K562 (cell line): ENCODE results near the gene RNU1-2. TPM values are rescaled to one million over a fixed set of nuclear protein-coding genes. Genes with fewer than 3 reads are reported as not detected.

Experiments
- ARID3B ChIP-seq: fragments of 250-450 bp; sonication (Bioruptor Pico); IDR thresholded peaks from 2 replicates; pipeline ENCODE4 v1.4.0; 2020; ENCODE audit warnings: borderline replicate concordance
- BCOR ChIP-seq: fragments of 450-650 bp; IDR thresholded peaks from 2 replicates; pipeline ENCODE4 v1.6.1; 2016
- CBX3 ChIP-seq, 2 experiments: IDR thresholded peaks; 1 replicate in 1 of 2; 2 replicates in 1 of 2; pipeline ENCODE4 v1.6.1; 2012; ENCODE audit warnings: inconsistent platforms in 2 of 2, low read length in 2 of 2, borderline replicate concordance in 1 of 2, control low read depth in 1 of 2
- CHD4 ChIP-seq: fragments of 200-600 bp; sonication (generic); IDR thresholded peaks from 3 replicates; pipeline ENCODE4 v1.6.1; 2012; ENCODE audit warnings: low read depth, mild to moderate bottlenecking, mixed read lengths, low read length, inconsistent platforms; ENCODE audit not compliant: insufficient read depth, insufficient replicate concordance, poor library complexity, severe bottlenecking
- CTBP1 ChIP-seq: fragments of 450-650 bp; IDR thresholded peaks from 2 replicates; pipeline ENCODE4 v1.6.1; 2016; ENCODE audit warnings: borderline replicate concordance
- FOXK1 ChIP-seq: sonication (generic); formaldehyde crosslinking; IDR thresholded peaks from 2 replicates; pipeline ENCODE4 v1.8.0; 2022; ENCODE audit warnings: missing genetic modification reagents, mild to moderate bottlenecking, borderline replicate concordance
- HDAC1 ChIP-seq, 2 experiments: fragments of 450-650 bp; IDR thresholded peaks; 2 replicates each; pipeline ENCODE4 v1.6.1; 2016 to 2017; ENCODE audit warnings: inconsistent platforms in 1 of 2, mild to moderate bottlenecking in 1 of 2, moderate library complexity in 1 of 2
- HDAC6 ChIP-seq: IDR thresholded peaks from 2 replicates; pipeline ENCODE4 v1.6.1; 2012; ENCODE audit warnings: low read depth, mild to moderate bottlenecking, control low read depth, inconsistent platforms, low read length, moderate library complexity
- LARP7 ChIP-seq: fragments of 450-650 bp; IDR thresholded peaks from 2 replicates; pipeline ENCODE4 v1.6.1; 2016
- MAX ChIP-seq: sonication (generic); formaldehyde crosslinking; IDR thresholded peaks from 2 replicates; pipeline ENCODE4 v1.9.0; 2022; ENCODE audit warnings: mild to moderate bottlenecking, missing genetic modification reagents
- NFYB ChIP-seq: IDR thresholded peaks from 2 replicates; pipeline ENCODE4 v1.6.1; 2011; ENCODE audit warnings: mild to moderate bottlenecking, moderate library complexity; ENCODE audit not compliant: insufficient read length; ENCODE audit errors: extremely low read depth
- NR1H2 ChIP-seq: sonication (generic); formaldehyde crosslinking; IDR thresholded peaks from 2 replicates; pipeline ENCODE4 v1.4.0; 2020; ENCODE audit warnings: mild to moderate bottlenecking, missing genetic modification reagents
- NR2F6 ChIP-seq: fragments of 450-650 bp; formaldehyde crosslinking; IDR thresholded peaks from 2 replicates; pipeline ENCODE4 v1.4.0; 2020; ENCODE audit warnings: mild to moderate bottlenecking
- RHOXF2B ChIP-seq: fragments of 250-450 bp; sonication (Bioruptor Pico); conservative IDR thresholded peaks from 2 replicates; pipeline ENCODE4 v1.5.1; 2021
- SIN3A ChIP-seq, 2 experiments: fragments of 150-350 bp in 1 of 2; IDR thresholded peaks; 2 replicates each; pipeline ENCODE4 v1.6.1; 2011 to 2016; ENCODE audit warnings: borderline replicate concordance in 2 of 2, low read depth in 2 of 2, low read length in 2 of 2, mild to moderate bottlenecking in 2 of 2, moderate library complexity in 2 of 2; ENCODE audit not compliant: control insufficient read depth in 1 of 2
- SMARCA5 ChIP-seq: fragments of 450-650 bp; IDR thresholded peaks from 2 replicates; pipeline ENCODE4 v1.6.1; 2016
- SMARCB1 ChIP-seq: IDR thresholded peaks from 2 replicates; pipeline ENCODE4 v1.6.1; 2011; ENCODE audit warnings: improper control_type of control experiment, low read depth; ENCODE audit not compliant: insufficient read length
- USF2 ChIP-seq: sonication (generic); formaldehyde crosslinking; IDR thresholded peaks from 2 replicates; pipeline ENCODE4 v1.5.0; 2020; ENCODE audit warnings: missing genetic modification reagents
- ZFPM2 ChIP-seq: fragments of 250-450 bp; sonication (Bioruptor Pico); IDR thresholded peaks from 2 replicates; pipeline ENCODE4 v1.5.1; 2022; ENCODE audit warnings: mild to moderate bottlenecking
- ZNF121 ChIP-seq: sonication (generic); formaldehyde crosslinking; conservative IDR thresholded peaks from 2 replicates; pipeline ENCODE4 v1.8.0; 2022; ENCODE audit warnings: missing genetic modification reagents
- ZNF77 ChIP-seq: fragments of 250-450 bp; sonication (Bioruptor Pico); IDR thresholded peaks from 2 replicates; pipeline ENCODE4 v1.5.0; 2020
- polyA plus RNA-seq, 8 experiments: library from polyadenylated mRNA; depleted of rRNA in 4 of 8; stranded (reverse) in 5 of 8; unstranded in 3 of 8; fragments of >200 nt; fragmentation: Nextera tagmentation in 2 of 8; fragmentation: Illumina TruSeq in 1 of 8; extraction: Ambion mirVana in 2 of 8; extraction: Trizol in 1 of 8; gene quantifications; 2 replicates each; pipeline versions ENCODE4 v1.2.1 to v1.2.3, GENCODE V29; 2011 to 2014; ENCODE audit warnings: inconsistent platforms in 1 of 8, missing spikeins in 1 of 8
- total RNA-seq, 7 experiments: library from RNA; depleted of rRNA in 6 of 7; stranded (reverse); fragments of >200 nt in 6 of 7; fragmentation: Illumina TruSeq in 2 of 7; extraction: Trizol in 2 of 7; gene quantifications; 2 replicates each; pipeline versions ENCODE4 v1.2.1 to v1.2.3, GENCODE V29; 2011 to 2021; ENCODE audit warnings: low replicate concordance in 1 of 7
- TF ChIP-seq, protein P1 (sequence below): fragments of 200-400 bp; formaldehyde crosslinking; IDR thresholded peaks from 2 replicates; pipeline ENCODE4 v1.6.1; 2017; ENCODE audit warnings: mild to moderate bottlenecking, low read depth, low read length, moderate library complexity
- TF ChIP-seq, protein P2 (sequence below): fragments of 450-650 bp; IDR thresholded peaks from one replicate; pipeline ENCODE4 v1.6.1; 2018; ENCODE audit warnings: mild to moderate bottlenecking, moderate library complexity; ENCODE audit not compliant: partially characterized antibody

The RNU1-2 gene
- total and polyA plus RNA-seq, 9 of the 15 experiments (the other 6 are each of a cell fraction or from before 2014, with no cell fraction given): under 0.01 to 32,823 (median 2,538) TPM; not detected in 4

DNA sequence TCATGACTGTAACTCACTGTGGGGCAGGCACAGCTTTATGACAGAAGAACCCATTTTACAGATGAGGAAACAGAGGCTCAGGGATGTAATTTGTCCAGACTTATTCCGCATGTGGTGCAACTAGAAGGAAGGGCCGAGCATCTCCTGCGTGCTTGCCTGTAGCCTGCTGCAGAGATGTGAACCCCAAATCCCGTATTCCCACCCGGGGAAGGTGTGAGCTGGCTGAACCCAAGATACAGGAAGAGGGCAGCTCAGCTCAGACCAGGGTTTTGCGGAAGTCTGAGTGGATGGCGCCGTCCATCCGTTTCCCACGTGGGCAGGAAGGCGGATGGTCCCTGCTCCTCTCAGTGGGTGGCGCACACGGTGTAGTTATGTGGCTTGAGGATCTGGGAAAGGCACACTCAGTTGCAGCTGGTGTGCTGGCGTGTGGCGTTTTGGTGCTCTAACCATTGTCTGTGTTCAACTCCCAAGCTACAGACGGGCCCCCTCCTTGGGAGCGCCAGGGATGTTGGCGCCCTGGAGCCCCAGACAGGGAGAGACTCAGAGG, 27.2 kb downstream of the RNU1-2 start (continued):
- TF ChIP-seq CHD4 (peak; percentile 99), SMARCA5 (peak; percentile 97), SMARCB1 (no peak), ZFPM2 (CRISPR knock-in tag) (no peak), NR2F6 (CRISPR knock-in tag) (no peak), CBX3 (IDR thresholded peaks at IDR 0.05; ENCODE audit: borderline replicate concordance in 1 of 2, low read length in 2 of 2) (peak in 1 of 2 experiments; percentile 86; a peak in 2 of 3 replicates), USF2 (CRISPR knock-in tag) (peak; percentile 55), NR1H2 (CRISPR knock-in tag) (no peak), ZNF77 (CRISPR knock-in tag) (no peak), RHOXF2B (CRISPR knock-in tag) (no peak), MAX (peak; percentile 53; the same call in 1 of the 2 replicates), ARID3B (CRISPR knock-in tag) (no peak), HDAC1 (IDR thresholded peaks at IDR 0.05) (peak in 1 of 2 experiments; percentile 65; a peak in 1 of 4 replicates), LARP7 (no peak), FOXK1 (CRISPR knock-in tag) (no peak), BCOR (peak; percentile 99), SIN3A (IDR thresholded peaks at IDR 0.05; ENCODE audit: borderline replicate concordance in 2 of 2, control insufficient read depth in 1 of 2, low read depth in 2 of 2, low read length in 2 of 2) (no peak), HDAC6 (no peak), NFYB (no peak), ZNF121 (CRISPR knock-in tag) (0 out of 2 replicates have a peak, but pooled peaks have one; percentile 41), CTBP1 (peak; percentile 14; the same call in 1 of the 2 replicates)
- TF ChIP-seq, protein P1, sequence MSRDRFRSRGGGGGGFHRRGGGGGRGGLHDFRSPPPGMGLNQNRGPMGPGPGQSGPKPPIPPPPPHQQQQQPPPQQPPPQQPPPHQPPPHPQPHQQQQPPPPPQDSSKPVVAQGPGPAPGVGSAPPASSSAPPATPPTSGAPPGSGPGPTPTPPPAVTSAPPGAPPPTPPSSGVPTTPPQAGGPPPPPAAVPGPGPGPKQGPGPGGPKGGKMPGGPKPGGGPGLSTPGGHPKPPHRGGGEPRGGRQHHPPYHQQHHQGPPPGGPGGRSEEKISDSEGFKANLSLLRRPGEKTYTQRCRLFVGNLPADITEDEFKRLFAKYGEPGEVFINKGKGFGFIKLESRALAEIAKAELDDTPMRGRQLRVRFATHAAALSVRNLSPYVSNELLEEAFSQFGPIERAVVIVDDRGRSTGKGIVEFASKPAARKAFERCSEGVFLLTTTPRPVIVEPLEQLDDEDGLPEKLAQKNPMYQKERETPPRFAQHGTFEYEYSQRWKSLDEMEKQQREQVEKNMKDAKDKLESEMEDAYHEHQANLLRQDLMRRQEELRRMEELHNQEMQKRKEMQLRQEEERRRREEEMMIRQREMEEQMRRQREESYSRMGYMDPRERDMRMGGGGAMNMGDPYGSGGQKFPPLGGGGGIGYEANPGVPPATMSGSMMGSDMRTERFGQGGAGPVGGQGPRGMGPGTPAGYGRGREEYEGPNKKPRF: no peak
- TF ChIP-seq, protein P2, sequence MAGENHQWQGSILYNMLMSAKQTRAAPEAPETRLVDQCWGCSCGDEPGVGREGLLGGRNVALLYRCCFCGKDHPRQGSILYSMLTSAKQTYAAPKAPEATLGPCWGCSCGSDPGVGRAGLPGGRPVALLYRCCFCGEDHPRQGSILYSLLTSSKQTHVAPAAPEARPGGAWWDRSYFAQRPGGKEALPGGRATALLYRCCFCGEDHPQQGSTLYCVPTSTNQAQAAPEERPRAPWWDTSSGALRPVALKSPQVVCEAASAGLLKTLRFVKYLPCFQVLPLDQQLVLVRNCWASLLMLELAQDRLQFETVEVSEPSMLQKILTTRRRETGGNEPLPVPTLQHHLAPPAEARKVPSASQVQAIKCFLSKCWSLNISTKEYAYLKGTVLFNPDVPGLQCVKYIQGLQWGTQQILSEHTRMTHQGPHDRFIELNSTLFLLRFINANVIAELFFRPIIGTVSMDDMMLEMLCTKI: no peak
